HG02885 (cell line): ENCODE results near the gene ADD2.

Experiments used
- ATAC-seq: cut with Tn5 transposase; IDR thresholded peaks from one replicate; pipeline ENCODE4 v1.9.1; 2021; ENCODE audit warnings: mild to moderate bottlenecking; ENCODE audit not compliant: unreplicated experiment, poor library complexity

ADD2 gene

DNA sequence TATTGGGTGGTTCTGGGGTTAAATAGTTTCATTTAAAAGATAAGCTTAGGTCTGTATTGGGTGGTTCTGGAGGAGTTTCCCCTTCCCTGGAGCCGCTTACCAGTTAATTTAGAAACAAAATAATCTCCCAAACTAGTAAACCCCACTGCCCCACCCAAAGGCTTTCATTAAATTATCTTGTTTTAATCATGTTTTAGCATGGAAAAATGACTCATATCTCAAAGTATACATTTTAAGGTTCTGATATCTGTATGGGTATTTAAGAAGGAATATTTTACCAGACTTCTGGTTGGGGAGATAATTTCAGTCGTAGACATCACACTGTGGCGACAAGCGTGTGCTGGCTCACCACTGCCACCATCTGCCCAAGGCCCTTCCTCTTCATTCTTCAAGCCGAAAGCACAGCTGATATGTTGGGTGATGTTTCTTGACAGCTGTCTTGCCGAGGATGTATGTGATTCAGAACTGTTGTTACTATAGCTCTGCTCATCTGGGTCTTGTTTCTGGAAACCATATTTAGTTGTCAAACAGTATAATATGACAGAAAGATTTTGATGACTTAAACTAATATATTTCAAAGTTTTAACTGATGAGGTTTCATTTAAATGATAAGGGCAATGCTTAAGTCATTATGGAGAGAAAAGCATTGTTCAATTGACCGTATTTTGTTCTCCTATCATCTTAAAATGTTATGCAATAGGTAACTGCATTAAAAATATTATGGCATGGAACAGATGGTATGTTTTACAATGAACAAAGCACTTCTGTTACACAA is 17.3 kb upstream of the ADD2 start:
- peak; percentile 64 for ATAC-seq

- no peak for ATAC-seq
Measured at GRCh38 chr2:70784320-70784719, 16.3 kb upstream of the ADD2 start.

- ATAC-seq: no peak
Measured at GRCh38 chr2:70779911-70780545, 12.0 kb upstream of the ADD2 start.

- ATAC-seq: no peak
Measured at GRCh38 chr2:70779491-70779890, 11.5 kb upstream of the ADD2 start.

DNA sequence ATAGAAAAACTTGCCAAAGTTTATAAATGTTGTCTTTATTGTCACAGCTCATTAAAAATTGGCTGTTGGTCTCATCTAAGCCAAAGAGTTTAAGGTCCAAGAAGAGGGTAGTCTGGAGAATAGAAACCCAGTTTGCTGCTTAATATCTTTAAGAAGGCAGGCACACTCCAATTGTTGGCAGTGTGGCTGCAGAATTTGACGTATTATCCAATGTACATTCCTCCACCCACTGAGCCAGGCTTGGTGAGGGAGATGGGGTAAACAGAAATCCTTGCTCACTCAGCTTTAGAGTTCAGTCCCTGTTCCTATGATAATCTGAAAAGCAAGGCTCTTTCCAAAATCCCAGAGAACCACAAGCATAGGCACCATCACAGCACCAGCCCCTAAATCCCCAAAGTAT is 10.7 kb upstream of the ADD2 start:
- no peak for ATAC-seq

- ATAC-seq: no peak
Measured at GRCh38 chr2:70777450-70777849, 9.4 kb upstream of the ADD2 start.

DNA sequence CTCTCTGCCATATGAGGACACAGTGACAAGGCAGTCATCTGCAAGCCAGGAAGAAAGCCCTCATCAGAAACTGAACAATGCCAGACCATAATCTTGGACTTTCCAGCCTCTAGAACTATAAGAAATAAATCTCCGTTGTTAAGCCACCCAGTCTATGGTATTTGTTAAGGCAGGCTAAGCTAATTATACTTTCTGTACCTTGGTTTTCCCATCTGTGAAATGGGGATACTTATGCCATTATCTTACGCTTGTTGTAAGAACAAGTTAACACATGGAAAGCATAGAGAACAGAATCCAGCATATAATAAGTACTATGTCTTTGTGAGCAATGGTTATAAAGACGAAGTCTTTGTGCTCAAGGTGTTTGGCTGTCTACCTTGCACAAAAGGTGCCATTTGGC is 8.3 kb upstream of the ADD2 start:
- ATAC-seq: no peak

DNA sequence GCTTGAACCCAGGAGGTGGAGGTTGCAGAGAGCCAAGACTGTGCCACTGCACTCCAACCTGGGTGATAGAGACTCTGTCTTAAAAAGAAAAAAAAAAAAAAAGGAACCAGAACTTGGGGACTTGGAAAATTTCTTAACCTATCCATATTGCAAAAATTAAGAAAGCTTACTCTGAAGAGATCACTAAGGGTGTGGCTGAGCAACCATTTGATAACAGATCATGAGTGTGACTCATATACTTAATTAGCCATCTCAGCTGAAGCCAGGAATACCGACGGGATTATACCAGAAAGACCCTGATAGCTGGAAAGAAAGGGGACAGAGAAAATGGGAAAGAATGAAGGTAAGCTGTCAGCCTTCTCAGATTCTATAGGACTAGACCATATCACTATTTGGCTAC is 7.1 kb upstream of the ADD2 start:
- ATAC-seq: no peak

- no peak for ATAC-seq
Measured at GRCh38 chr2:70772486-70773155, 4.6 kb upstream of the ADD2 start.

- ATAC-seq: peak; percentile 72
Measured at GRCh38 chr2:70771446-70771845, 3.4 kb upstream of the ADD2 start.

GRCh38 chr2:70769450-70769849 is 1.4 kb upstream of the ADD2 start:
- no peak for ATAC-seq

DNA sequence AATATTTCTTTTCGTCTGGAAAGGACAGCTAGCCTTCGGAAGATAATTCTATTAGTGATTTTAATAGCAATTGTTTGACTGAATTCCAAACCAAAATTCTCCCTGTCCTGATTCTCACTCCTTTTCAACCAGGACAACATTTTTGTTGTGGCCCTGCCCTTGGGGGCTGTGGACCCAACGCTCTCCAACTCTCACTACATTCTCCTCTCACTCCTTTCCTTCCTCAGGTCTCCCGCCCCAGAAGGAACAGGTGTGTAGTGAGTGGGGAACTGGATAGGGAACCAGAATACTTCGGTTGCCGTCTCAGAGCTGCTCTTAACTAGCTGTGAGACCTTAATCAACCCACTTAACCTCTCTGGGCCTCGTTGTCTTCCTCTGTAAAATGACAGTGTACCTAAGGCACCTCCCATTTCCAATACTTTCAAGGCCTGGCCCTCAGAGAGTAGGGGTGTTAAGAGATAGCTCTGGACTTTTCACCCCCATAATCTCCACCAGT is 638 bp upstream of the ADD2 start:
- no peak for ATAC-seq

GRCh38 chr2:70767079-70767698 is 811 bp downstream of the ADD2 start:
- ATAC-seq: peak; percentile 37

DNA sequence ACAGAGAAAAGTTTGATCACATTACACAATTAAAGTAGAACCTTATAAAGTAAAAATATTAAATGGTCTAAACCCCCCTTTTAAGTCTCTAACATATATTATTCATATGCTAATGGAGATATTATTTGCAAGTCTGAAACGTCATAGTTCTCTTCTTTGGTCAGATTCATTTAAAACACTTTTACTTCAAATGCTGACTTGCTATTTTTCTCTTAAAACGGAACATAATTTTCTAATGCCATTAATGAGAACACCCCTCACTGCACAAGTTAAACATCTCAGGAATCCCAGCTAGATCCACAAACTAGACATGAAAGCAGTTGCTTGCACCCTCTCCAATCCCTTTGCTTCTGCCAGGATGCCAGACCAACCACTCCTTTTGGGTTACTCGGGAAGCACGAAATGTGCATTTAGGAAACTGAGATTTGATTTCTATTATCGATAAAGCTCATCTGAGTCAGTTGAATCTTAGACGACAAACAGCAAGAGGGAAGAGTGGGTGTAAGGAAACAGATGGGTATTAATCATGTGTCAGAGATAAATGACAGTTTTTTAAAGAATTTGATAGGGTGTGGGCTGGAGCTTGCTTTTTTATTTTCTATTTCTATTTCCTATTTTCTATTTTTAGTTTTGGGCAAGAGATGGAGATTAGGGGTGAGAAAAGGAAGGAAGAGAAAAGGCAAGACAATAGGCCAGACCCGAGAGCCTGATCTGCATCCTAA is 1.5 kb downstream of the ADD2 start:
- no peak for ATAC-seq

DNA sequence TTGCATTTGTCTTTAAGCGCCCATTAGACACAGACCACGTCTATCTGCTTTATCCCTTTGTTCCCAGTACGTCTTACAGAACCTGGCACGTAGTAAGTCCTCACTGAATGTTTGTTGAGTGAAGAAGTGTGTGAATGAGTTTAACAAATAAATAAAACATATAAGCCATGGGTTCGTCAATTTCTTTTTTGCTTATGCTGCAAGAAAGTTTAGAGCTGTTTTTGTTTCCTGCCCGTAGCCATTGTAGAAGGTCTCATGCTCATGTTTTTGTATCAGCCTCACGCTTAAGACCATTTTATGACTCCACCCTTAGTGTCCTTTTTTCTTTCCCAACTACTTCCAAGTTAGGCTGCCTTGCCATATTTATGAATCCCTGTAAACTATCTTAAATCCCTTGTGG is 2.5 kb downstream of the ADD2 start:
- no peak for ATAC-seq

DNA sequence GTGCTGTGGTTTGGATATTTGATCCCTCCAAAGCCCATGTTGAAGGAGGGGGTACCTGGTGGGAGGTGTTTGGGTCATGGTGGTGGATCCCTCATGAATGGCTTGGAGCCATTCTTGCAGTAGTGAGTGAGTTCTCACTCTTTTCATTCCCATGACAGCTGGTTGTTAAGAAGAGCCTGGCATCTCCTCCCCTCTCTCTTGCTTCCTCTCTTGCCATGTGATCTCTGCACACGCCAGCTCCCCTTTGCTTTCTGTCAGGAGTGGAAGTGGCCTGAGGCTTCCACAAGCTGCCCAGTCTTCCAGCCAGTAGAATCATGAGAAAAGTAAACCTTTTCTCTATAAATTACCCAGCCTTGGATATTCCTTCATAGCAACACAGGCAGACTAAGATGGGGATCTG is 8.6 kb downstream of the ADD2 start:
- no peak for ATAC-seq

DNA sequence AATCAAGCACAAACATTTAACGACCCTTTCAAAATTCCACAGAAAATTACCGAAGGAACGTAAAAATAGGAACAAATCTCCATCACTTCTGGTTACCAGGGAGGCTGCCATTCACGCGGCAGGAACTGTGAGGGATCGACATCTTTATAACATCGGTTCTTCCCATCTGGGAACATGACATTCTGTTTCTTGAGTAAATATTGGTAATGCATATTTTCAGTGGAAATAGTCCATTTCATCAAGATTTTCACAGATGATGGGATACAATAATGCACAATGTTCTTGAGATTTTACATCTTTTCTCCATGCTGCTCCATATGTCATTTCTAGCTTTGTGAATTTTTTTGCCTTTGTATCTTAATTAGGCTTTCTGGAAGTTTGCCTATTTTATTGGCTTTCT is 10.0 kb downstream of the ADD2 start:
- no peak for ATAC-seq

GRCh38 chr2:70757360-70757759 is 10.6 kb downstream of the ADD2 start:
- ATAC-seq: no peak

GRCh38 chr2:70756128-70756527 is 11.9 kb downstream of the ADD2 start:
- ATAC-seq: no peak

DNA sequence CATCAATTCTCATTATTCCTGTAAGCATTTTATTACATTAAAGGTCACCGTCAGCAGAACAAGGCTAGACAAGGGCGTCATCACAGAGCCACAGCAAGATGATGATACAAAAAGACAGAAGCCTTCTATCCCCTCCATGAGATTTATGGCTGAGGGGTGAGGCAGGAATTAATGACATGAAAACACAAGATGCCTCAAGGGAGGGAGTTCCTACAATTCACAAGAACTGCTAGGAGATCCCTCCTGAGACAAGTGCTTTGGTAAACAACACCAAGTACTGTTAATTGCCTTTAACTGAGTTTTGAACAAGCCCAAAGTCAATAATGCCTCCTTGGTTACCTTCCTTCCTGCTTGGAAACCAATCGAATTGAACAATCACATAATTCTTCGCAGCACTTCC is 14.1 kb downstream of the ADD2 start:
- no peak for ATAC-seq
